NCI-H128 (cell line): ENCODE data around the gene KLK7.
"Not testable (repeated sequence)": the region's sequence is repeated elsewhere in the genome, so short reads cannot be mapped to it uniquely, and the experiment has no call there.

Experiments used
- DNase-seq: peaks from one replicate; lab custom pipeline; 2025; ENCODE audit not compliant: unreplicated experiment; lab: John Stamatoyannopoulos, UW

The KLK7 gene

DNA sequence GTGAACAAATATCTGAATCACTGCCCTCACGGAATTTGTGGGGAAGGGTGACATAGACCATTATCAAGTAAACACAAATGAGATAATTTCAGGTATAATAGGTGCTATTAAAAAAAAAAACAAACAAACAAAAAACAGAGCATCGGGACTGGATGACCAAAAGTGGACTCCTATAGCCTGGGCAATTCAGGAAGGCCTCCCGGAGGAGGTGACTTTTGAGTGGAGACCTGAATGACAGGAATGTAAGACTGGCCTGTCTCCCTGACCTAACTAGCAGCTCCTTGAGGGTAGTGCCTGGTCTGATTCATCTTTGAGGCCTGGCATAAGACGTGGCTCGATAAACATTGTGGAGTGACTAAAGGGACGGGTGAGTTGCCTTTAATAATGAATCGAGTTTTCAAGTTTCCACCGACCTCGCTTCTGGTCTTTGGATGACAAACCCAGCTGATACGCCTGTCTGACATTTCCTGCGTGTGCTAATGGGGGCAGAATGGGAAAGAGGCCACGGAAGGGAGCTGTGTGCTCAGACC is 29.0 kb upstream of the KLK7 start:
- DNase-seq, result no peak

DNA sequence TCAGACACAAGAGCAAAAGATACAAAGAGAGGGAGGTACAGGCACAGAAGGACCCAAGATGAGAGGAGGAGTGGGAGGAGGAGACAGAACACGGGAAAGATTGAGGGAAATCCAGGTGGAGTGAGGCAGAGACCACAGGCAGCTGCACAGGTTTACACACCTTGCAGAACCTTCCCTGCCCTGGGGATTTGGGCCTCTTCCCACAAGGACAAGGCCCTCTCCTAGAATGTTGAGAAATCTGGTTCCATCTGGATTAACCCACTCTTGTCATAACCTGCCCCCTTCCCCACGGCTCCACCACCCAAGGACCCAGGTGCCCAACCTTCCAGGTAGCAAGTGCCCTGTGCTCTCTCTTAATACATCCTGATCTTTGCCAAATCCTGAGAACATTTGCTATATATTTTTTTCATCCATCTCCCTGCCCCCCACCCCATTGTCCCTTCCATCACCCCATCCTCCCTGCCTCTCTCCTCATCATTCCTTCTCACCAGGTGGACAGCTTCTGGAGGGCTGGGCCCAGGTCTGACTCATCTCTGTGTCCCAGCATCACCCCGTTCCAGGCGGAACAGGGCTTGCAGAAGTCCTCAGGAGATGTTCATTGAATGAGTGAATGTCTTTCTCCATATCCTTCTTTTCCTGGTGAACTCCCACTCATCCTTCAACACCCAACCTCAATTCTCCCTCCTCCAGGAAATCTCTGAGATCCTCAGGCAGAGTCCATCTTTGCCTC is 26.5 kb upstream of the KLK7 start:
- DNase-seq, result no peak

DNA sequence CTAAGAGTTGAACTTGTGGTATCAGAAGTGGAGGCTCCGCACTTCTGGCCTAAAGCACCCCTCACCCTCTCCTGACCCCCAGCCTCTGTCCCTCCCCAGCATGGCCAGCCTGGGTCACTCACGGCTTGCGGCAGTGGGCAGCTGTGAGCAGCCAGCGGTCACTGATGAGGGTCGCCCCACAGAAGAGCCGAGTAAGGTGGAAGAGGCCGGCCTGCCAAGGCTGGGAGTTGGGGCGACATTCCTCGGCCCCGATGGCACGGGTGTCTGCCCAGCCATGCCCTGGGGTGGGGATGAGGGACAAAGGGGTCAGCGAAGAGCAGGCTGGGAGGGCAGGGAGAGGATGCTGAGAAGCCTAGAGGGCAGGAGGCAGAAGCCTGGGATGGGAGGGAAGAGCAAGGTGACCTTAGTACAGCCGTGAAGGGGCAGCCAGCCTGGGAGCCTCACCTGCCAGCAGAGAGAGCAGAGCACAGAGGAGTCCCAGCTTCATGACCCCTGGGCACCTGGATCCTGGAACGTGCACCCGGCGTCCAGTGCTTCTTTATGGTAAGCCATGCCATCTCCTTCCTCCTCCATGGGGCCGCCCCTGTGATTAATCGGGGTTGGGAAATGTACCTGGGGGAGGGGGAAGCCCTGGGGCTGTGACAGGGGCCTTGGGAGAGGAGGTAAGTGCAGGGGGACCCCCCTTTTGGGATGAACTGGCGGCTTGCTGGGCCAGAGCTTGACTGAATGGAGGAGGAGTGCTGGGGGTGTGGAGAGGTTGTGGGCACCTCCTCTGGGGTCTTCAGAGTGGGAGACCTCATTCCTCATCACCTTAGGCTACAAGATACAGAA is 25.6 kb upstream of the KLK7 start:
- DNase-seq, result no peak

DNA sequence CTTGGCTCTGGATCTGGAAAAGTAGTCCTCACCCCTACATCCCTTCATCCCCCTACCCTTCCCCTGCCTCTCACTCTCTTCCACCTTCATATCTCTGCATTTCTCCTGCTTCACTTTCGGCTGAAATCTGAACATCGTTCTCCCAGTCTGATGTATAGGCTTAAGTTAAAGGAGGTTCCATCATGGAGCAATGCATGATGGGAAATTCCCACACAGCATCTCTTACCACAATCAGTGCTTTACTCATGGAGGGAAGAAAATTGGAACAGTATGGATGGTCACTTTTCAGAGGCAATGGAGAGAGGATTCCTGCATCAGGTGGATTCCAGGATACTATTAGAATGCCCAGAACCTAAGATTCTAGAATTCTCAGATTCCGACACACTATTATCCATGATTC is 23.8 kb upstream of the KLK7 start:
- DNase-seq, result no peak

DNA sequence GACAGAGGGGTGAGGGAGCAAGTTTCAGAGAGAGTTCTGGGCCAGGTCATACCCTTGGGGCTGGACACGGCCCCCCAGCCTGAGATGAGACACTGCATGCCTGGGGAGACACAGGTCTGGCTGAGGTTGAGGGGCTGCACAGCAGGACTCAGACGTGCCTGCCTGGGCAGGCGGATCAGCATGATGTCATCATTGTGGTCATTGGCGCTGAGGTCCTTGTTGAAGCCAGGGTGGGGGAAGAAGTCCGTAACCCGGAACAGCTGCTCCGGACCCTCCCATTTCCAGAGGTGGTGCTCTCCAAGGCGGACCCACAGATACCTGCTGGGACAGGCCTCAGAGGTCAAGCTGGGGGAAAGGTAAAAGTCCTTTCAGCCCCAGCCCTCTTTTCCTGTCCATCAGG is 22.7 kb upstream of the KLK7 start:
- no peak for DNase-seq

DNA sequence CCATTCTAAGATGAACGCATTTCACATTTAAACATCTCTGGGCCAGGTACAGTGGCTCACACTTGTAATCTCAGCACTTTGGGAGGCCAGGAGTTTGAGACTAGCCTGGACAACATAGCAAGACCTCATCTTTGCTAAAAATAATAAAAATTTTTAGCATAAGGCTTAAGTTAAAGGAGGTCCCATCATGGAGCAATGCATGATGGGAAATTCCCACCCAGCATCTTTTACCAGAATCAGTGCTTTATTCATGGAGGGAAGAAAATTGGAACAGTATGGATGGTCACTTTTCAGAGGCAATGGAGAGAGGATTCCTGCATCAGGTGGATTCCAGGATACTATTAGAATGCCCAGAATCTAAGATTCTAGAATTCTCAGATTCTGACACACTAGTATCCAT is 21.5 kb upstream of the KLK7 start:
- no peak for DNase-seq

DNA sequence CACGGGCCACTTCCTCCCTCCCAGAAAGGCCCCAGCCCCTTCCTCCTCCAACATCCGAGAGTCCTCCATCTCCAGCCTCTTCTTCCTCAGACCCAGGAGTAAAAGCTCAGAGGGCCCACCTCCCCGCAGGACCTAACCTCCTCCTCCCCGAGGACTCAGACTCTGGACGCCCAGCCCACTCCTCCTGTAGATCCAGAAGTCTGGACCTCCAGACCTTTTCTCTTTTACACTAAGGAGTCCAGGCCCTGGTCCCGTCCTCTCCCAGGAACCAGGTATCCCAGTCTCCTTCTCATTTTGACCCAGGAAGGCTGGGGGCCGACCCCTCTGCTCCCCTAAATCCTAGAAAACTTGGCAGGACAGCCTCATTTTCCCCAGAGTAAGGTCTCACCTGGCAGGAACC is 19.6 kb upstream of the KLK7 start:
- DNase-seq, result no peak

DNA sequence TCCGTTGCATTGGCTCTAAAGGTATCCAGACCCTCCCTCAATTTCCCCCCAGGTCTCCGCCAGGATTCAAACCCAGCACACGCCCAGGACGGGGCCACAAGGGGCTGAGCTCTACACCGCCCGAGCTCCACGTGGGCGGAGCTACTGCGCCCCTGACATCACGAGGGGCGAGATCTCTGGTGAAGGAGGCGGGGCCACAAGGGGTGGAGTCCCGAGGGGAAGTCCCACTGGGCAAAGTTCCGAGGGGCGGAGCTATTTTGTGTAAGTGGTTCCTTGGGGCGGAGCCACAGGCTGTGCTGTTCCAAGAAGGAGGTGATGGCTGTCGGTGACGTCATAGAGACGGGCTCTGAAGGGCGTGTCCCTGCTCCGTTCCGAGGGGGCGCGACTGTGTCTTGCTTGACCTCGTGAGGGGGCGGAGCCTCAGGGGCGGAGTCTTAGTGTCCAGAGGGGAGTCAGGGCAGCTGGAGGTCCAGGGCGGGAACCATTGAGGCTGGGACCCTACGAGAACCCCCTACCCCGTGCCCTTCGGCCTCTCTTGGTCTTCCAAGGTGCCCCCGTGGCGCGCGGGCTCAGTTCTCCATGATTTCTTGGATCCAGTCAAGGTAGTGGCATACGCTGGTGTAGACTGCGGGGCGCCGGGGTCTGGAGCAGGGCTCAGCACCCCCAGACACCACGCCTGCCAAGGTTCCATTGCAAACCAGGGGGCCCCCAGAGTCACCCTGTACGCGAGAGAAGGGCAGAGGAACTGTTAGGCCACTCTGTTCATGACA is 19.0 kb upstream of the KLK7 start:
- DNase-seq, result no peak

DNA sequence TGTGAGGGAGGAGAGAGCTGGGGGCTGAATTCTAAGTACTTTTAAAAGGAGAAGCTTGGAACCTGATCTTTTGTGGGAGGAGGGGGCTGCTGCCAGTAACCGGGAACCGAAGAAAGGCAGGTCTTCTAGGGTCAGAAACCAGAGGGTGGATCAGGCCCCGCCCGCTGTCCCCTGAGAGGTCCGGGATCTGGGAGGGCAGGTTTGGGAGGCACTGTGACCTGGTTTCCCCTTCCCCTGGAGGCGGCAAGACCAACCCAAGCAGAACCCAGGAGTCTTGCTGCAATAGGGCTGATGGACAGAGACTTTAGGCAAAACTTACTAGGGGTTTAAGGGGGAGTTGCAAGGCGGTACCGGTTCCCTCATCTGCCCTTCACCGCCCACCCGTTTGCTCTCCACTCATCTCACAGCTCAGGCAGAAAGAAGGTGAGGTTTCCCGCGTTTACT is 18.4 kb upstream of the KLK7 start:
- no peak for DNase-seq

DNA sequence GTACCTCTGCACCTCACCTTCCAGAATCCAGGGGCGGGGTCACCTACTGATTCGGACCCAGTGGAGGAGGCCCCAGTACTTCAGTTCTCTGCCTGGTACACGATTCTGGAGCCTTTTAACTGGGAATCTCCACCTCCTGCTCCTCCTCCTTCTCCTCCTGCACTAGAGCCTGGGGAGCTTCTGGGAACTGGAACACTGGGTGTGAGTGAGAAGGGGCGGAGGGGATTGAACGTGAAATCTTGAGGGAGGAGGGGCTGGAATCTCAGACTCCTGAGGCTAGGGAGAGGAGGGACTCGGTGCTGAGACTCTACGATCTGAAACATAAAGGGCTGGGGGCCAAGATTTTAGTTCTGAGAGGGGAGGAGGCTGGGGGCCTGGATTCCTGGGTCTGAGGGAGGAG is 17.8 kb upstream of the KLK7 start, which contains the start of gene KLK8:
KLK8 (minus strand) TSS at position 90 of the 400 bp plus-strand sequence. CDS start 437 bp downstream, outside the sequence.
- no peak for DNase-seq

DNA sequence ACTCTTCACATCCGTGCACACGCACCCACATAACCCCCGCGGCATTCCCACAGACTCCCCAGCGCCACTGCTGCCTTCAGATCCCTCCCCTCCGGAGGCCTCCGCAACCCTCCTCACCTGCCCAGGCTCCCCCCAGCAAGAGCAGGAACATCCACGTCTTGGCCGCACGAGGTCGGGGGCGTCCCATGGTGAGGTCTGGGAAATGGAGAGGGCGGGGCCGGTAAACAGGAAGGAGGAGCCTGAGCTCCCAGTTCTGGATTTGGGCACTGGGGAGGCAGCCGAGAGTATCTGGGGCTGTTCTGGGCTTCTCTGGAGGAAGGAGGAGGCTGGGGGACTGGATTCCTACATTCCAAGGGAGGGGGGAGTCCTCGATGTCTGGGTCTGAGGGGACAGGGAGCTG is 17.3 kb upstream of the KLK7 start:
- no peak for DNase-seq

DNA sequence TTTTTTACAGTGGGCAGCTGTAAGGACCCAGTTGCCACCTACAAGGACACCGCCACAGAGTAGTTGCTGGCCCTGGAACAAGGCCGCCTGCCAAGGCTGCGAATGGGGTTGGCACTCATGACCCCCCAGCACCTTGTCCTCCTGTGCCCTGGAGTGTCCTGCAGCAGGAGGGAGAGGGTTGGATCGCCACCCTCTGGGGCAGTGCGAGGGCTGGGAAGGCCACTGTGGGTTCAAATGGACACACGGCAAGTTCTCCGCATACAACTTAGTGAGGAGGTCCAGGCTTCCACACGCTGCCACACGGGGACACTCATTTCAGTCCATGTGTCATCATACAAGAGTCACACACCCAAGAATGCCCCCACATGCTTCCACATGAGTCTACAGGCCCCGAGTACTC is 16.7 kb upstream of the KLK7 start:
- no peak for DNase-seq

DNA sequence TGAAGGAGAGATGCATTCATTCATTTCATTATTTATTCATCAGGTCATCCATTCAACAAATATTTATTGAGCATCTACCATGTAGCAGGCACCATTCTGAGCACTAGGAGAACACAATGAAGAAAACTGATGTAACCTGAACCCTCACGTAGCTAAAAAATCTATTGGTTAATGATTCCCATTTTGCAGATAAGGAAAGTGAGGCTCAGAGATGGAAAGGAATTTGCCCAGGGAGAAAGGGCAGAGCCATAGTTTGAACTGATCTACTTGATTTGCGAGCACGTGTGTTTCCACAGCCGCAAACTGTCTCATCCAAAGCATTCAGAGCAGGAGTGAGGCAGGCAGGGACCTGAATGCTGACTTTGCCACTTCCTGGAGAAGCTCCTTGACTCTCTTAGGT is 15.0 kb upstream of the KLK7 start:
- DNase-seq, result no peak

DNA sequence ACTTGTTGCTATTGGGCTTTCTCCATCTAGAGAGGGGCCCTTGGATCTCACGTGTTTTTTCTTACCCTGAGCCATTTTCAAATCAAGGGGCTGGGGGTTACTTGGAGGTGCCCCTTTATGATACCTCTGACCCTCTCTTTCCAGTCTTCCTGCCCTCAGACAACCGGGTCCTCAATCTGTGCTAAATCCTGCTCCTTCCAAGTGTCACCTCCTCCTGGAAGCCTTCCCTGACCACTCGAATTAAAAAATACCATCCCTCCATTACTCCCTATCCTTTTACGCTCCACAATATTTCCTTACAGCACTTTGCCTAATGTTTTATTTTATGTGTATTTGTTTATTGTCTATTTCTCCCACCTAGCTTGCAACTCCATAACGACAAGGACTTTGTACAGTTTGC is 14.3 kb upstream of the KLK7 start:
- no peak for DNase-seq

DNA sequence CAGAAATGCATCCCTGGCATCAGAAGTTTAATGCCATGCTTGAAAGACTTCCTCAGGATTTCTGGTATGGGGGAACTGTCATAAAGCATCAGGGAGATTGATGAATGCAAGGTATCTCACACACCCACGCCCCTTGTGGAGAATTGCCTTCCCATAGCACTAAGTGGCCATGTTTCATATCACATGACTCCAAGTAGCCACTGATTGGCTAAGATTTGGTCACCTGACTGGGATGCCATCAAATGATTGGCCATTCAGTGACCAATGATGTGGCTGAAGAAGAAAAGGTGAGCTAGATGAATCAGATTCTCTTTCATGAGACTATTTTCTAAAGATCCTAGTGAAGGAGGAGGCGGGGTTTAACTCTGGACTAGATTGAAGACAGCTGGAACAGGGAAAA is 10.4 kb upstream of the KLK7 start:
- DNase-seq, result no peak

DNA sequence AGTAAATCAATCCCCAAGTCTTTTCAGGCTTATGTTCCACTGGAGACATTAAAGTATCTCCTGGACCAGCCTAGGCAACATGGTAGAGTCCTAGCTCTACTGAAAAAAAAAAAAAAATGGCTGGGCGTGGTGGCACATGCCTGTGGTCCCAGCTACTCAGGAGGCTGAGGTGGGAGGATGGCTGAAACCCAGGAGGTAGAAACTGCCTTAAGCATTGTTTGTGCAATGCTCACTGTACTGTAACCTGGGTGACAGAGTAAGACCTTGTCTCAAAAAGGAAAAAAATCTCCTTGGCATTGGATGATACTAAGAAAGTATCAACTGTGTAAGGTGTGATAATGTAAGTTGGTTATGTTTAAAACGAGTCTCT is 8.9 kb upstream of the KLK7 start:
- no peak for DNase-seq

DNA sequence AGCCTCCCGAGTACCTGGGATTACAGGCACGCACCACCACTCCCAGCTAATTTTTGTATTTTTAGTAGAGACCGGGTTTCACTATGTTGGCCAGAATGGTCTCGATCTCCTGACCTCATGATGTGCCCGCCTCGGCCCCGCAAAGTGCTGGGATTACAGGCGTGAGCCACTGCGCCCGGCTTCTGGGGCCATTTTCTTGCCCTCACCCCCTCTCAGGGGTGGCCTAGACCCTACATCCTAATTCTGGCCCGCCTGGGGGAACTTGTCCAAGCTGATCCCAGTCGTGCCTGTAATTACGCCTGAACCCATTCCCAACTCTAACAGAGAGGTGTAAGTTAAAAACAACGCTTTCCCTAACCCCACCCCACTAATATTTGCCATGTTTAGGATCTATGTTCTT is 699 bp upstream of the KLK7 start:
- not testable (repeated sequence) for DNase-seq

DNA sequence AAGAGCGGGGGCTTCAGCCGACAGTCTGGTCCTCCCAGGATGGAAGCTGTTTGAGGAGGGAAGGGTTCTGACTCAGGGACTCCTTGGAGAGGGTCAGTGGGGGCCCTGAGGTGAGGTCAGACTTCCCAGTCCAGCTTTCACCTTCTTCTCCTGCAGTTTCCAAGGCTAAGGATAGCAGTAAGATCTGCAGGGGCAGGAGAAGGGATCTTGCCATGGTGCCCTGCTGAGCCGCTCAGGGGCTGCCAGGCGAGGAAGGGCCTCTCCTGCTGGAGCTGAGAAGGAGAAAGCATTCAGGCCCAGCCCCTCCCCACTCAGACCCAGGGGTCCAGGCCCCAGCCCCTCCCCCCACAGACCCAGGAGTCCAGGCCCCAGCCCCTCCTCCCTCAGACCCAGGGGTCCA is 1.5 kb downstream of the KLK7 start:
- no peak for DNase-seq

DNA sequence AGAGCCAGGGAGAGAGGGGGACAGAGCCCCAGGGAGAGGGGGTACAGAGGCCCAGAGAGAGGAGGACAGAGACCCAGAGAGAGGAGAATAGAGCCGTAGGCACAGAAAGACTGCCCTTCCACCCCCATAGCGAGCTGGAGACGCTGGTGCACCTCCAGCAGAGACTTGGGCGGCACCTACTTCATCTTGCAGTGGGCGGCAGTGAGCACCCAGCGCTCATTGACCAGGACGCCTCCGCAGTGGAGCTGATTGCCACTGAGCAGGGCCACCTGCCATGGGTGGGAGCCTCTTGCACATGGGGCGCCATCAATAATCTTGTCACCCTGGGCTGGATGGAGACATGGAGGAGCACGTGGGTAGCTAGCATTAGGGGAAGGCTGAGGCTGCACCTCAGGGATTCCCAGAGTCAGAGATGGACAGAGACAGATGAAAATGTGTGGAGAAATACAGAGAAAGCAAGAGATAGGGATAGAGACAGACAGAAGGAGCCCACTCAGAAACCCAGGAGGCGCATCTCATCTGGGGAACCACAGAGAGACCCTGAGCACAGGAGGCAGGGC is 2.0 kb downstream of the KLK7 start:
- DNase-seq, result no peak

DNA sequence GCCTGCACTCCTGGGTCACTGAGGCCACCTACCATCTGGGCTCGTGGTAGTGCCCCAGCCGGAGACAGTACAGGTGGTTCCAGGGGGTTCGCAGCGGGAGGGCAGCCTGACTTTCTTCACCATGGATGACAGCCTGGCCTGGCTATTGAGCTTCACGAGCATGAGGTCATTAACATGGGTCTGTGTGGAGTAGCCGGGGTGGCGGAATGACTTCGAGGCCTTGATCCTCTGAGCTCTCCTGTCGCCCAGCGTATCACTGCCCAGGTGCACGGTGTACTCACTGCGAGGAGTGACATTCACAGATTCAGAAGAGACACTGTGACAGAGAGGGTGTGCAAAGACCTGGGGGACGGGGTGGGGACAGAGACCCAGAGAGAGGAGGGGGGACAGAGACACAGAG is 3.5 kb downstream of the KLK7 start:
- DNase-seq, result no peak

DNA sequence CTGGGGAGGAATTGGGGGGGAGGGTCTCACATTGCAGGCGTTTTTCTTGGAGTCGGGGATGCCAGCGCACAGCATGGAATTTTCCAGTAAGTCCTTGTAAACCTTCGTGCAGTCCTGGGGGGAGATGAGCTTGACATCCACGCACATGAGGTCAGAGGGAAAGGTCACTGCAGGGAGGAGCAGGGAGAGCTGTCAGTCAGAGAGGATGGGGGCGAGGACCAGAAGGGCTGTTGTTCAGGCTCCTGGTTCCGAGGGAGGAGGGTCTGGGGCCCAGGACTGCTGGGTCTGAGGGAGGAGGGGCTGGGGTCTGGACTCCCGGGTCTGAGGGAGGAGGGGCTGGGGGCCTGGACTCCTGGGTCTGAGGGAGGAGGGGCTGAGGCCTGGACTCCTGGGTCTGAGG is 4.0 kb downstream of the KLK7 start:
- no peak for DNase-seq
